H1 (cell line): ENCODE data around the gene POLN. TPM values are rescaled to one million over a fixed set of nuclear protein-coding genes. Genes with fewer than 3 reads are reported as not detected.

Experiments
- CTCF ChIA-PET: fragments of 300-600 bp; sonication (Branson Sonifier 250); formaldehyde crosslinking; loops from one replicate; lab custom pipeline; 2021; ENCODE audit not compliant: partially characterized antibody; lab: Charles Lee
- POLR2A ChIA-PET: fragments of 300-600 bp; sonication (Branson Sonifier 250); formaldehyde crosslinking; loops from one replicate; lab custom pipeline; 2021; ENCODE audit warnings: inconsistent platforms; ENCODE audit not compliant: partially characterized antibody; lab: Charles Lee
- DNase-seq, 2 experiments: peaks; one replicate each; pipeline versions ENCODE4 v3.0.0 to v3.0.0-alpha.2; 2010 to 2022; ENCODE audit warnings: low spot score in 2 of 2, low read depth in 1 of 2, mixed read lengths in 1 of 2
- FAIRE-seq: peaks from 2 replicates; lab custom pipeline; 2011; peaks lifted over from hg19 to GRCh38; lab: Jason Lieb, UNC
- H2AFZ ChIP-seq: 2 replicates; pipeline ENCODE4 v1.8.1; 2012; ENCODE audit warnings: low read length, inconsistent platforms
- H2AK5ac ChIP-seq: 2 replicates; pipeline ENCODE4 v1.6.1; 2013; ENCODE audit warnings: low read depth, low read length
- H2BK120ac ChIP-seq: replicated peaks from 2 replicates; pipeline ENCODE3; 2013; ENCODE audit warnings: low read depth, low read length, inconsistent platforms
- H2BK12ac ChIP-seq: 2 replicates; pipeline ENCODE4 v1.6.1; 2013; ENCODE audit warnings: low read depth, low read length
- H2BK15ac ChIP-seq: 2 replicates; pipeline ENCODE4 v1.6.1; 2013; ENCODE audit warnings: low read length
- H2BK20ac ChIP-seq: 2 replicates; pipeline ENCODE4 v1.6.1; 2013; ENCODE audit warnings: low read length
- H2BK5ac ChIP-seq: 2 replicates; pipeline ENCODE4 v1.6.1; 2013; ENCODE audit warnings: low read depth, low read length
- H3K14ac ChIP-seq: 2 replicates; pipeline ENCODE4 v1.6.1; 2013; ENCODE audit warnings: inconsistent platforms; ENCODE audit not compliant: insufficient read length
- H3K18ac ChIP-seq: 2 replicates; pipeline ENCODE4 v1.6.1; 2013; ENCODE audit warnings: low read length; ENCODE audit errors: extremely low read depth
- H3K23ac ChIP-seq: 2 replicates; pipeline ENCODE4 v1.6.1; 2013; ENCODE audit warnings: inconsistent platforms; ENCODE audit not compliant: insufficient read length
- H3K23me2 ChIP-seq: 2 replicates; pipeline ENCODE4 v1.6.1; 2013; ENCODE audit warnings: low read depth, low read length
- H3K27ac ChIP-seq: 2 replicates; pipeline ENCODE4 v1.6.1; 2011; ENCODE audit warnings: low read depth, low read length, inconsistent platforms
- H3K27me3 ChIP-seq, 4 experiments: replicated peaks in 1 of 4; 1 replicate in 1 of 4; 2 replicates in 3 of 4; pipeline versions ENCODE4 v1.6.1 to v1.8.1; 2011 to 2013; ENCODE audit warnings: low read length in 3 of 4, mild to moderate bottlenecking in 3 of 4, inconsistent platforms in 2 of 4, mixed read lengths in 2 of 4, moderate library complexity in 1 of 4; ENCODE audit not compliant: control insufficient read depth in 3 of 4, insufficient read depth in 3 of 4; ENCODE audit errors: extremely low read depth in 1 of 4
- H3K36me3 ChIP-seq, 4 experiments: 2 replicates each; pipeline versions ENCODE4 v1.6.1 to v1.8.1; 2011 to 2013; ENCODE audit warnings: mild to moderate bottlenecking in 4 of 4, low read length in 3 of 4, moderate library complexity in 2 of 4, control low read depth in 1 of 4, inconsistent platforms in 1 of 4; ENCODE audit not compliant: insufficient read depth in 4 of 4, control insufficient read depth in 2 of 4
- H3K4ac ChIP-seq: replicated peaks from 2 replicates; pipeline ENCODE3; 2013; ENCODE audit warnings: low read length, low read depth, mixed read lengths, inconsistent platforms; ENCODE audit not compliant: insufficient read length
- H3K4me1 ChIP-seq, 4 experiments: replicated peaks in 1 of 4; 1 replicate in 1 of 4; 2 replicates in 3 of 4; pipeline versions ENCODE4 v1.6.1 to v1.8.1; 2011 to 2013; ENCODE audit warnings: low read length in 3 of 4, inconsistent platforms in 2 of 4, mixed read lengths in 1 of 4; ENCODE audit not compliant: insufficient read depth in 4 of 4, control insufficient read depth in 3 of 4
- H3K4me2 ChIP-seq, 2 experiments: 2 replicates each; pipeline versions ENCODE4 v1.6.1 to v1.8.1; 2011 to 2013; ENCODE audit warnings: low read depth in 2 of 2, low read length in 2 of 2, control low read depth in 1 of 2, inconsistent platforms in 1 of 2, mild to moderate bottlenecking in 1 of 2; ENCODE audit not compliant: insufficient read depth in 1 of 2
- H3K4me3 ChIP-seq, 4 experiments: fragments of 200-600, 300-600 bp in 1 of 4; sonication (generic), shearing (Covaris generic), sonication (Bioruptor Twin) in 1 of 4; 2 replicates each; pipeline versions ENCODE4 v1.5.1 to v1.8.1; 2011 to 2016; ENCODE audit warnings: low read length in 4 of 4, low read depth in 3 of 4, control low read depth in 2 of 4, inconsistent platforms in 2 of 4, mild to moderate bottlenecking in 2 of 4, mixed read lengths in 1 of 4, moderate library complexity in 1 of 4; ENCODE audit not compliant: insufficient read depth in 2 of 4; ENCODE audit errors: extremely low read depth in 1 of 4
- H3K56ac ChIP-seq: replicated peaks from 2 replicates; pipeline ENCODE3; 2013; ENCODE audit warnings: low read depth, mild to moderate bottlenecking, mixed read lengths, low read length, inconsistent platforms; ENCODE audit not compliant: insufficient read length
- H3K79me1 ChIP-seq: 2 replicates; pipeline ENCODE4 v1.6.1; 2013; ENCODE audit warnings: low read depth, low read length, control low read depth
- H3K79me2 ChIP-seq, 2 experiments: 2 replicates each; pipeline versions ENCODE4 v1.6.1 to v1.8.1; 2012 to 2013; ENCODE audit warnings: low read length in 2 of 2, mild to moderate bottlenecking in 2 of 2, inconsistent platforms in 1 of 2; ENCODE audit not compliant: insufficient read depth in 2 of 2, control insufficient read depth in 1 of 2
- H3K9ac ChIP-seq, 4 experiments: replicated peaks in 1 of 4; 1 replicate in 1 of 4; 2 replicates in 3 of 4; pipeline versions ENCODE4 v1.6.1 to v1.8.1; 2011 to 2013; ENCODE audit warnings: low read depth in 3 of 4, low read length in 3 of 4, control low read depth in 2 of 4, mild to moderate bottlenecking in 2 of 4, moderate library complexity in 2 of 4, inconsistent platforms in 1 of 4; ENCODE audit errors: extremely low read depth in 1 of 4
- H3K9me3 ChIP-seq, 2 experiments: 2 replicates each; pipeline versions ENCODE4 v1.6.1 to v1.8.1; 2012 to 2013; ENCODE audit warnings: mild to moderate bottlenecking in 2 of 2, moderate library complexity in 2 of 2, control low read depth in 1 of 2, inconsistent platforms in 1 of 2, low read depth in 1 of 2, low read length in 1 of 2, mixed read lengths in 1 of 2; ENCODE audit not compliant: insufficient read depth in 2 of 2
- H4K20me1 ChIP-seq, 2 experiments: replicated peaks in 1 of 2; 2 replicates each; pipeline versions ENCODE3 to v1.8.1; 2011 to 2013; ENCODE audit warnings: inconsistent platforms in 2 of 2, low read length in 2 of 2, mild to moderate bottlenecking in 1 of 2; ENCODE audit not compliant: insufficient read depth in 2 of 2, control insufficient read depth in 1 of 2
- H4K5ac ChIP-seq: 2 replicates; pipeline ENCODE4 v1.6.1; 2013; ENCODE audit warnings: low read length, low read depth, mixed read lengths, inconsistent platforms; ENCODE audit not compliant: insufficient read length
- H4K8ac ChIP-seq: 2 replicates; pipeline ENCODE4 v1.8.0; 2013; ENCODE audit warnings: mild to moderate bottlenecking, moderate library complexity, low read length, inconsistent platforms; ENCODE audit not compliant: insufficient read depth; ENCODE audit errors: extremely low read depth
- H4K91ac ChIP-seq: replicated peaks from 2 replicates; pipeline ENCODE3; 2013; ENCODE audit warnings: low read length, mixed read lengths, inconsistent platforms; ENCODE audit not compliant: insufficient read length
- BCL11A ChIP-seq, 2 experiments: IDR thresholded peaks; one replicate each; pipeline ENCODE4 v1.6.1; 2011; ENCODE audit warnings: low read depth in 2 of 2, low read length in 2 of 2, mild to moderate bottlenecking in 2 of 2
- BRCA1 ChIP-seq: IDR thresholded peaks from 2 replicates; pipeline ENCODE4 v1.6.1; 2012; ENCODE audit warnings: low read depth, low read length, improper control_type of control experiment
- CREB1 ChIP-seq: IDR thresholded peaks from 2 replicates; pipeline ENCODE4 v1.6.1; 2012; ENCODE audit warnings: inconsistent platforms
- CTBP2 ChIP-seq: IDR thresholded peaks from 2 replicates; pipeline ENCODE4 v1.7.0; 2011; ENCODE audit warnings: borderline replicate concordance, mild to moderate bottlenecking, moderate library complexity, mixed read lengths, low read length; ENCODE audit not compliant: insufficient read depth, insufficient read length
- EGR1 ChIP-seq: IDR thresholded peaks from 2 replicates; pipeline ENCODE4 v1.6.1; 2011; ENCODE audit warnings: low read depth, low read length, borderline replicate concordance
- EP300 ChIP-seq, 2 experiments: IDR thresholded peaks; 1 replicate in 1 of 2; 2 replicates in 1 of 2; pipeline ENCODE4 v1.6.1; 2011 to 2012; ENCODE audit warnings: low read depth in 2 of 2, low read length in 2 of 2, mild to moderate bottlenecking in 2 of 2, borderline replicate concordance in 1 of 2, inconsistent platforms in 1 of 2, moderate library complexity in 1 of 2
- NANOG ChIP-seq: IDR thresholded peaks from 2 replicates; pipeline ENCODE4 v1.6.1; 2011; ENCODE audit warnings: low read length, low read depth, mild to moderate bottlenecking, inconsistent platforms; ENCODE audit not compliant: insufficient read depth, poor library complexity, severe bottlenecking
- NRF1 ChIP-seq: IDR thresholded peaks from 2 replicates; pipeline ENCODE4 v1.6.1; 2011; ENCODE audit warnings: mild to moderate bottlenecking, low read depth, low read length, improper control_type of control experiment
- RXRA ChIP-seq: IDR thresholded peaks from 2 replicates; pipeline ENCODE4 v1.6.1; 2011; ENCODE audit warnings: low read depth, mild to moderate bottlenecking, low read length, moderate library complexity; ENCODE audit not compliant: insufficient read depth
- SP4 ChIP-seq: IDR thresholded peaks from 2 replicates; pipeline ENCODE4 v1.6.1; 2012; ENCODE audit warnings: low read length, inconsistent platforms
- SRF ChIP-seq: IDR thresholded peaks from 2 replicates; pipeline ENCODE4 v1.6.1; 2011; ENCODE audit warnings: mild to moderate bottlenecking, low read depth, low read length, moderate library complexity
- WGBS, 2 experiments: shearing (Covaris generic) in 1 of 2; methylation state at CpG; one replicate each; pipeline versions ENCODE4 v1.1.6 to v1.1.7; 2013 to 2015; ENCODE audit warnings: low lambda C conversion rate in 2 of 2, mixed read lengths in 2 of 2, inconsistent platforms in 1 of 2, low coverage in 1 of 2, missing lambda C conversion rate in 1 of 2; ENCODE audit not compliant: insufficient replicate concordance in 2 of 2, insufficient coverage in 1 of 2, insufficient read length in 1 of 2; ENCODE audit errors: extremely low coverage in 1 of 2, missing lambda C conversion rate in 1 of 2; 5-methylcytosine and 5-hydroxymethylcytosine counted together
- polyA plus RNA-seq, 7 experiments: library from polyadenylated mRNA; depleted of rRNA in 3 of 7; stranded (reverse) in 5 of 7; unstranded in 2 of 7; fragments of >200 nt in 5 of 7; fragments of 200-250 nt in 2 of 7; gene quantifications; 1 replicate in 5 of 7; 2 replicates in 1 of 7; 4 replicates in 1 of 7; pipeline versions ENCODE4 v1.2.1 to v1.2.3, GENCODE V29; 2011 to 2013; ENCODE audit warnings: missing spikeins in 2 of 7, mixed read lengths in 2 of 7
- total RNA-seq: library from RNA; stranded (reverse); fragmentation: NEBNext Ultra II Directional; extraction: Animal tissue kit (Norgen Biotek cat#: 25700); gene quantifications from 2 replicates; pipeline ENCODE4 v1.2.1, GENCODE V29; 2021

POLN gene
- total and polyA plus RNA-seq, 2 of the 8 experiments (the other 6 are each of a cell fraction or from before 2014, with no cell fraction given) = 0.98 to 1.5 TPM

DNA sequence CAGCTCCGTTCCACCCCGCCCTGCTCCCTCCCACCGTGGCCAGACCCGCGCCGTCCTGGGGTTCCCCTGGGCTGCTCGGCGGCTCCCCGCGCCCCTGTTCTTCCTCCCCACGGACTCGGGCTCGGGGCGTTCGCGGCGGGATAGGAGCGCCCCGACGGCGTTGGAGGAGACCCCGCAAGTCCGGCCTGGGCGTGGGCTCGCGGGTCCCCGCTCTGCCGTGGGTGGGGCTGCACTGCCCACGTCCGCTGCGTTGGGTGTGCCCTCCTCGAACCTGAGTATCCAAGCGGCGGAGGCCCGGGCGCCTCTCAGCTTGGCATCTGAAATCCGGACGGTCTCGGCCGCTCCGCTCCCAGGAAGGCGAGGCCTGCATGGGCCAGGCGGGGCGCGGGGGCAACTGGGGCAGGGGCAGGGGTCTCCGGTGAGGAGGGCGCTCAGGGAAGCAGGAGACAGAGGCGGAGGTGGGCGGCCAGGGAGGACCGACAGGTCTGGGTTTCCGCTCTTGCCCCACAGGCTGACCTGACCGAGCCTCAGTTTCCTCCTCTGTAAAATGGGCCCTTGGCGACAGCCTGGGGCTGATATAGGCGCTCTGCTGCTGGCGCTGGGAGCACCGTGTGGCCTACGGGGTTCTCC lies 194.8 kb downstream of the POLN start:
- peaks cover 4 to 10% (median 5%) of the 10 kb centered on the region in 4 experiments; a peak in 6 of 7 replicates for H3K4me1 ChIP-seq
- no peaks in the 10 kb centered on the region for H3K36me3 ChIP-seq
- H2BK5ac ChIP-seq = no peak overlapping the region
- H3K4me3 ChIP-seq = 0 out of 8 replicates have a peak overlapping the region, but pooled peaks of 1 of the 4 experiments have one; percentile 19
- FAIRE-seq = no peak
- peak in 1 of 2 experiments; percentile 43 for DNase-seq
- no peak overlapping the region for H3K14ac ChIP-seq
- H3K56ac ChIP-seq = no peak overlapping the region
- H3K79me2 ChIP-seq = no peaks in the 10 kb centered on the region
- no peak overlapping the region for H2AFZ ChIP-seq
- no peak overlapping the region for H4K91ac ChIP-seq
- H3K4ac ChIP-seq = no peak overlapping the region
- H3K27me3 ChIP-seq = peaks cover 6 to 23% (median 20%) of the 10 kb centered on the region in 4 experiments
- 0 out of 2 replicates have a peak overlapping the region, but pooled peaks have one; percentile 42 for H4K8ac ChIP-seq
- no peak overlapping the region for H2BK120ac ChIP-seq
- H3K23me2 ChIP-seq = peaks cover 3% of the 10 kb centered on the region; the same call in 1 of the 2 replicates
- H3K23ac ChIP-seq = no peak overlapping the region
- CTCF ChIA-PET = interaction anchor here (0.6 kb wide), 1 partner anchor 172 kb away, joined by 3 read pairs; no protein-coding TSS in a partner anchor
- no peak overlapping the region for H4K5ac ChIP-seq
- H2AK5ac ChIP-seq = no peak overlapping the region
- no peak overlapping the region for H3K27ac ChIP-seq
- TF ChIP-seq NRF1 = no peak
- TF ChIP-seq CTBP2 = no peak
- TF ChIP-seq EP300 (IDR thresholded peaks at IDR 0.05; ENCODE audit: borderline replicate concordance in 1 of 2, low read depth in 2 of 2, low read length in 2 of 2) = no peak
- TF ChIP-seq RXRA = no peak
- no peak for TF ChIP-seq NANOG
- no peak for TF ChIP-seq CREB1
- no peak for TF ChIP-seq BRCA1
- no peak for TF ChIP-seq EGR1
- no peak for TF ChIP-seq SRF
- TF ChIP-seq SP4 = no peak
- TF ChIP-seq BCL11A (IDR thresholded peaks at IDR 0.05; ENCODE audit: low read depth in 2 of 2, low read length in 2 of 2) = no peak
- H3K9me3 ChIP-seq = peaks cover 0 to 8% of the 10 kb centered on the region in 2 experiments; a peak in 1 of 4 replicates
- H2BK15ac ChIP-seq = no peak overlapping the region
- H2BK20ac ChIP-seq = no peak overlapping the region
- peak overlapping the region; percentile 21 to 34; a peak in 2 of 4 replicates for H3K4me2 ChIP-seq
- H3K18ac ChIP-seq = no peak overlapping the region
- peaks cover 0 to 9% of the 10 kb centered on the region in 2 experiments for H4K20me1 ChIP-seq
- POLR2A ChIA-PET = interaction anchor here (1.1 to 1.4 kb wide), 3 partner anchors 11 to 37 kb away, joined by 3 read pairs; partner anchors contain the start of gene NAT8L
- H3K79me1 ChIP-seq = no peaks in the 10 kb centered on the region
- no peak overlapping the region for H3K9ac ChIP-seq
- H2BK12ac ChIP-seq = no peak overlapping the region
- WGBS, 2 experiments = 69% methylated on average over 35 of the region's 57 CpGs; no CpG with 5 or more reads in 1 of the 2 experiments
